GM19099 (cell line): Measurements from ENCODE around the gene COMMD2.

ENCODE experiments used
- POLR2A ChIP-seq: IDR thresholded peaks from 3 replicates; pipeline ENCODE4 v1.6.1; 2011; ENCODE audit warnings: low read depth; ENCODE audit not compliant: insufficient read length; ENCODE audit errors: extremely low read depth

COMMD2 gene

GRCh38 chr3:149727656-149728055 is 24.6 kb downstream of the COMMD2 start:
- no peak for TF ChIP-seq POLR2A

- no peak for TF ChIP-seq POLR2A
Measured at GRCh38 chr3:149726716-149727407, 25.4 kb downstream of the COMMD2 start.

- no peak for TF ChIP-seq POLR2A
Measured at GRCh38 chr3:149723781-149724180, 28.5 kb downstream of the COMMD2 start.

DNA sequence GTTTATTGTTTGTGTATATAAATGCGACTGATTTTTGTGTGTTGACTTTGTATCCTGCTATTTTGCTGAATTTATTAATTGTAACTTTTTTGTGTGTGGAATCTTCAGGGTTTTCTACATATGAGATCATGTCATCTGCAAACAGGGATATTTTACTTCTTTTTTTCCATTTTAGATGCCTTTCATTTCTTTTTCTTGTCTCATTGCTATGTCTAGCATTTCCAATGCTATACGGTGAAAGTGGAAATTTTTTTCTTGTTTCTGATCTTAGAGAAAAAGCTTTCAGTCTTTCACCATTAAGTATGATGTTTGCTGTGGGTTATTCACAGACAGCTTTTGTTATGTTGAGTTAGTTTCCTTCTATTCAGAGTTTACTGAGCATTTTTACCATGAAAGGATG is 31.4 kb downstream of the COMMD2 start:
- TF ChIP-seq POLR2A, result no peak

DNA sequence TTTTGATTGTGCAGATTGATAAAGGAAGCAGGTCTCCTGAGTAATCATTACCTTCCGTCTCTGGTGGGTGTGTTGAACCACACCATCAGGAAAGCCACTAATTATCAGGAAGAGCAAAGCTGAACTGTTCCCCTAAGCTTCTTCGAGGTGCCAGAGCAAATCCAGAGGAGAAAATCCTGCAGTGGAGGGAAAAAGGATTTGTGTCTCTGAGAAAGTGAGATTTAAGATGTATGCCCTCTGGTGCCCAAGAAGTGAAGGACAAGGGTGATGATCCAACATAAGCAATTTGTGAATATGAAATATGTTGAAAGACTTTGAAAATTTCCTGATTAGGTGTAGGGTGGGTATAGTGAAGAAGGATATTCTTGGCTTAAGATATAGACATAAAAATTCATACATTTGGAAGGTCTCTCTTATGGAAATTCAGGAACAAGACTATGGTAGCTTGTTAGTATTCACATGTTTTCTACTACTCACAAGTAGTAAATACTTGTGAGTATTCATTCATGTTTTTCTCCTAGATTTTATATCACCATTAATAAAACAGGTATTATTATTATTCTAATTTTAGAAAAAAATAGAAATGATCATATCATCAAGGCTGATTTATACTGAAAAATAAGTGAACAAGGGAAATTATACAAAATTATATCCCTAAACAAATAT is 34.8 kb downstream of the COMMD2 start:
- no peak for TF ChIP-seq POLR2A

DNA sequence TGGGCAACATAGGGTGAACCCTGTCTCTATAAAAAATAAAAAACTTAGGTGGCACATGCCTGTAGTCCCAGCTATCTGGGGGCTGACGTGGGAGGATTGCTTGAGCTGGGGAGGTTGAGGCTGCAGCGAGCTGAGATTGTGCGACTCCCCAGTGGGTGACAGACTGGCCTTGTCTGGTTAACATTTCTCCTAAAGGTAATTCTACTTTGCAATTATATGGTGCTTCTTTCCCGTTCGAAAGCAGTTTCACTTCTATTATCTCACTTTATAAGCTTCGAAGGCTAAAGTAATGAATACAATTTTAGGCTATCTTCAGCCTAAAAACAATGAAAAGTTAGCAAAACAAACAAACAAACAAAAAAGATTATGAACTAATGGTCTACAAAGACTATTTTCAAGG is 35.3 kb downstream of the COMMD2 start:
- TF ChIP-seq POLR2A, result no peak

- no peak for TF ChIP-seq POLR2A
Measured at GRCh38 chr3:149715247-149715646, 37.0 kb downstream of the COMMD2 start.

DNA sequence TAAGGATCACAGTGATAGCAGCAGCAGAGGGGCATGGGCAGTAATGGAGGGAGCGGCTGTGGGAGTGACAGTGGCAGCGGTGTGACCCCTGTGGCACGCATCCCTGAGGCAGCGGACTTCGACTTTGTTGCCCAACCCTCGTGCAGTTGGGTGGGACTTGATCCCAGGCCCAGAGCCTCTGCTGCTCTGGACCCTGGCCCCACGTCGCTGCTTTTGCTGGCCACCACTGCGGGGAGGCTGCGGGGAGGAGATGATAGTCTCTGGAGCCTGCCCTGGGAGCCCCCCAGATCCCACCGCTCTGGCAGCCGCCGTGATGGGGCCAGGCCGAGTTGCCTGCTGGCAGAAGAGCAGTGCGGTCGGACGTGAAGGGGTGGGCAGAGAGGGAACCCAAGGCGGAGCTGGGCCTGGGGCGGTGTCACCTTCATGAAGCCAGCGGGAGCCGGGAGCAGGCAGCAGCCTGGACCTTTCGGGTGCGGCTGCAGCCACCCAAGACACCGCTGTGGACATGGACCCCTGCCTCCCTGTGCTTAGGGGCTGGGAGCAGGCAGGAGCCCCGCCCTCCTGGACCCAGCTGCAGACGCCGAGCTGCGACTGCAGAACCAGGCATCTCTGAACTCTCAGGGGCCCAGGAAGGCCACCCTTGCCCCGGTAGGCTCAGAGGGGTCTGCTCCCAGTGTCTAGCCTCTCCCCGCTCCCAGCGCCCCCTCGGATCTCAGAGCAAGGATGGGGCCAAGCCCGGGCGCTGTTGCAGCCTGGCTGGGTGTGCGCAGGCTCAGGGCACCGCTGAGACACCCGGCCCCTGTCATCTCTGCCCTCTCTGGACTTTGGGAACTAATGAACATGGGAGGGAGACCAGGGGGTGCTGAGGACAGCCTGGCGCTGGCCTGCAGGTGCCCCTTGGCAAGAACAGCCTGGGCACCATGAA is 38.3 kb downstream of the COMMD2 start:
- TF ChIP-seq POLR2A, result no peak

- TF ChIP-seq POLR2A, result no peak
Measured at GRCh38 chr3:149706905-149707304, 45.4 kb downstream of the COMMD2 start.

DNA sequence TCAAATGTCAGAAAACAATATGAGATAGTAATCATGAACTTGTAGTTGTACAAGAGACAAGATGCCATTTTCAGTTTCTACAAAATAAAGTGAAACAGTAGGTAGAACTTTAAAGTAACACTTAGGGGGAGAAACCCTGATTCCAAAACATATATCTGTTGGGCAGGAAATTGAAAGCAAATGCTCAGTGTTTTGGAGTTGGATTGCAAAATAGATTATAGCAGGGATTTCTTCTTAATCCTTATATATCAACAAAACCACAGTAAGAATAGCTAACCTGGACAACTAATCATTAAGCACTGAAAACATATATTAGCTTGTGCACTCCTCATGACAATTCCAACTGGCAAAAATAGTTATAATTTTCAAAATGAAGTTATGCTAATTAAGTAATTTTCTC is 46.9 kb downstream of the COMMD2 start:
- TF ChIP-seq POLR2A, result no peak

- TF ChIP-seq POLR2A, result no peak
Measured at GRCh38 chr3:149703466-149703865, 48.8 kb downstream of the COMMD2 start.

- no peak for TF ChIP-seq POLR2A
Measured at GRCh38 chr3:149702691-149703441, 49.4 kb downstream of the COMMD2 start.

GRCh38 chr3:149701977-149702350 is 50.3 kb downstream of the COMMD2 start:
- no peak for TF ChIP-seq POLR2A

DNA sequence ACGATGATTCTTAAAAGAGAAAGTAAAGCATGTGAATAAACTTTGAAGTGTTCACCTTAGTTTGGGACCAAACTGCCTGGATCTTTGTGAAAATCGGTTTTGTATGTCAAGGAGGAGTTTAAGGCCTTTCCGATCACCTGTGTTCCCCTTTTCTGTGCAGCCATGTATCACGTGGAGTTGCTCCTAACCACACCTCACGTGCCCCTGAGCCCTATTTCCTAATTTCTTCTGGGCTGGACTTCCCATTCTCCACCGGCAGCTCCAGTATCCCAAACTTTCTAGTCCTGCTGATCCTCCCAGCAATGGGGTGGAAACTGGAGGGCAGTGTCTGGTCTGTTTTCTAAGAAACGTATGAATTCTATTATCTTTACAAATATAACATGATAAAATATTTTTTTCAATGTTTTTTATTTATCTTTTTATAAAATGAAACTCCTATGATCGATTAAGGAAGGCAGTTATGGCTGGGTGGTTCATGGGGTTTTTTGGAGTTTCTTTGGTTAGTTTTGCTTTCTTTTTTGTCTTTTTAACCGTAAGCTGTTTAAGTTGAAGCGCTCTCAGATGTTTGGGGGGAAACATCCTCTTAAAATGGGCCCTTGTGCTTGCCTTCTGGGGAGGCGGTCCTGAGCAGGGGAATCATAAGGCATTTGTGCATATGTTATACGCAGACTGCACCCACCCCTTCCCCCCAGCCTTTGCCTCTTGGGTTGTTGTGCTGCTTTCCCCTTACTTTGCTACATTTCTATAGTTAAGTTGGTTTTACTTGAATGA is 50.9 kb downstream of the COMMD2 start:
- no peak for TF ChIP-seq POLR2A
